Spleen (tissue), 7 donors: ENCODE measurements around the gene GATA2.

ENCODE experiments used
- CTCF ChIP-seq, 11 experiments: fragments of 200-600 bp in 7 of 11; fragments of 450-650 bp in 4 of 11; sonication (generic) in 4 of 11; IDR thresholded peaks in 8 of 11; conservative IDR thresholded peaks in 3 of 11; 1 replicate in 7 of 11; 2 replicates in 4 of 11; pipeline versions ENCODE4 v1.4.0 to v1.8.0; 2016 to 2021; ENCODE audit warnings: antibody characterized with exemption in 11 of 11, inconsistent platforms in 4 of 11, mild to moderate bottlenecking in 1 of 11
- POLR2A ChIP-seq, 3 donors: fragments of 450-650 bp; IDR thresholded peaks; one replicate each; pipeline ENCODE4 v1.5.1; 2017; ENCODE audit warnings: antibody characterized with exemption in 3 of 3, mild to moderate bottlenecking in 1 of 3
- POLR2AphosphoS5 ChIP-seq, 3 donors: sonication (generic); formaldehyde crosslinking; IDR thresholded peaks; one replicate each; pipeline ENCODE4 v1.5.1; 2017; ENCODE audit warnings: antibody characterized with exemption in 3 of 3
- donor health status: DM: no; HTN: no; CAD: no; lungs with moderate emphysema.
- donor health status: DM: no; HTN: no; CAD: no.
- donor health status: DM: no; HTN: no; CAD: no.

GRCh38 chr3:128495435-128495970 lies 2.5 kb upstream of the GATA2 start:
- TF ChIP-seq CTCF (IDR thresholded peaks at IDR 0.05 in 8 of 11, conservative IDR thresholded peaks at IDR 0.05 in 3 of 11) (no peak), POLR2A (IDR thresholded peaks at IDR 0.05) (no peak), POLR2AphosphoS5 (IDR thresholded peaks at IDR 0.05) (no peak)
